Myocyte (in vitro differentiated cells): Measurements from ENCODE around the gene RMP24.

Experiments used
- DNase-seq: peaks from one replicate; pipeline ENCODE4 v3.0.0-alpha.2; 2012; ENCODE audit warnings: low read depth

The RMP24 gene

GRCh38 chr18:35972197-35973000 is at the start of gene RMP24:
Gene RMP24 (plus strand): TSS chr18:35972679.
- DNase-seq = peak; percentile 98

- DNase-seq = no peak
Measured at GRCh38 chr18:35923939-35924684, 48.4 kb upstream of the RMP24 start.

- no peak for DNase-seq
Measured at GRCh38 chr18:35926884-35927283, 45.6 kb upstream of the RMP24 start.

GRCh38 chr18:35927430-35927829 is 45.0 kb upstream of the RMP24 start:
- no peak for DNase-seq

- peak; percentile 5 for DNase-seq
Measured at GRCh38 chr18:35933982-35934381, 38.5 kb upstream of the RMP24 start.

GRCh38 chr18:35934891-35935290 is 37.6 kb upstream of the RMP24 start:
- DNase-seq = no peak

- DNase-seq = no peak
Measured at GRCh38 chr18:35935805-35936204, 36.7 kb upstream of the RMP24 start.

- no peak for DNase-seq
Measured at GRCh38 chr18:35936951-35937350, 35.5 kb upstream of the RMP24 start.

GRCh38 chr18:35938158-35938557 is 34.3 kb upstream of the RMP24 start:
- DNase-seq = no peak

- no peak for DNase-seq
Measured at GRCh38 chr18:35938562-35938961, 33.9 kb upstream of the RMP24 start.

GRCh38 chr18:35939138-35939537 is 33.3 kb upstream of the RMP24 start:
- peak; percentile 10 for DNase-seq

GRCh38 chr18:35941299-35941698 is 31.2 kb upstream of the RMP24 start:
- no peak for DNase-seq

GRCh38 chr18:35942133-35942532 is 30.3 kb upstream of the RMP24 start:
- DNase-seq = no peak

- no peak for DNase-seq
Measured at GRCh38 chr18:35942661-35943060, 29.8 kb upstream of the RMP24 start.

- DNase-seq = no peak
Measured at GRCh38 chr18:35948080-35948479, 24.4 kb upstream of the RMP24 start.

GRCh38 chr18:35949090-35949489 is 23.4 kb upstream of the RMP24 start:
- no peak for DNase-seq

GRCh38 chr18:35949903-35950627 is 22.4 kb upstream of the RMP24 start:
- DNase-seq = peak; percentile 73

- no peak for DNase-seq
Measured at GRCh38 chr18:35950628-35950982, 21.9 kb upstream of the RMP24 start.

- DNase-seq = no peak
Measured at GRCh38 chr18:35953688-35954087, 18.8 kb upstream of the RMP24 start.

GRCh38 chr18:35956226-35956625 is 16.3 kb upstream of the RMP24 start:
- no peak for DNase-seq

GRCh38 chr18:35962320-35962719 is 10.2 kb upstream of the RMP24 start:
- DNase-seq = no peak

- no peak for DNase-seq
Measured at GRCh38 chr18:35964319-35964718, 8.2 kb upstream of the RMP24 start.
